HFF-Myc (cell line): Measurements from ENCODE around the gene NUDT3.
"Not testable (repeated sequence)": the region's sequence is repeated elsewhere in the genome, so short reads cannot be mapped to it uniquely, and the experiment has no call there.

Experiments
- DNase-seq: peaks from one replicate; pipeline ENCODE4 v3.0.0-alpha.2; 2011; ENCODE audit warnings: low read depth; ENCODE audit errors: extremely low read depth
- H3K4me3 ChIP-seq: replicated peaks from 2 replicates; pipeline ENCODE4 v1.5.1; 2011; ENCODE audit warnings: low read depth, mild to moderate bottlenecking, control low read depth, low read length
- CTCF ChIP-seq: IDR thresholded peaks from 2 replicates; pipeline ENCODE4 v1.5.1; 2012; ENCODE audit warnings: mild to moderate bottlenecking, low read depth, low read length, control low read depth; ENCODE audit errors: missing control alignments

NUDT3 gene

GRCh38 chr6:34325633-34326032 lies 66.8 kb downstream of the NUDT3 start:
- no peak for DNase-seq
- TF ChIP-seq CTCF = no peak
- no peak overlapping the region for H3K4me3 ChIP-seq

GRCh38 chr6:34324738-34325444 lies 67.6 kb downstream of the NUDT3 start:
- H3K4me3 ChIP-seq = no peak overlapping the region
- no peak for DNase-seq
- TF ChIP-seq CTCF = no peak

GRCh38 chr6:34324221-34324620 lies 68.2 kb downstream of the NUDT3 start:
- not testable (repeated sequence) for H3K4me3 ChIP-seq, DNase-seq

GRCh38 chr6:34323300-34323699 lies 69.2 kb downstream of the NUDT3 start:
- no peak overlapping the region for H3K4me3 ChIP-seq
- no peak for TF ChIP-seq CTCF
- no peak for DNase-seq

GRCh38 chr6:34322732-34323131 lies 69.7 kb downstream of the NUDT3 start:
- DNase-seq = no peak
- H3K4me3 ChIP-seq = no peak overlapping the region
- TF ChIP-seq CTCF = no peak

- no peak for TF ChIP-seq CTCF
- no peak overlapping the region for H3K4me3 ChIP-seq
- no peak for DNase-seq
These were observed 70.6 kb downstream of the NUDT3 start for GRCh38 chr6:34321821-34322220.

GRCh38 chr6:34319471-34319885 lies 73.0 kb downstream of the NUDT3 start:
- no peak for DNase-seq
- no peak overlapping the region for H3K4me3 ChIP-seq
- no peak for TF ChIP-seq CTCF
